Prostate gland (tissue), 2 donors: ENCODE data around the gene PPM1J. TPM values are rescaled to one million over a fixed set of nuclear protein-coding genes. Genes with fewer than 3 reads are reported as not detected.
A peak's percentile ranks its signal among the peaks of the same experiment; 100 is the strongest.

ENCODE experiments used
- DNase-seq: peaks from one replicate; pipeline ENCODE4 v3.0.0-alpha.2; 2019; ENCODE audit warnings: low spot score
- H3K27ac ChIP-seq, 2 donors: fragments of 200-600 bp; sonication (generic); 2 replicates each; pipeline ENCODE4 v1.5.1; 2017 to 2019
- H3K27me3 ChIP-seq: fragments of 200-600 bp; sonication (generic); replicated peaks from 2 replicates; pipeline ENCODE4 v1.5.1; 2019; ENCODE audit not compliant: insufficient read depth
- H3K36me3 ChIP-seq, 2 donors: fragments of 200-600 bp; sonication (generic); 1 replicate in 1 of 2; 2 replicates in 1 of 2; pipeline versions ENCODE4 v1.5.1 to v1.8.1; 2017 to 2019
- H3K4me1 ChIP-seq: fragments of 200-600 bp; sonication (generic); replicated peaks from 2 replicates; pipeline ENCODE4 v1.5.1; 2019
- H3K4me3 ChIP-seq, 2 donors: fragments of 200-600 bp; sonication (generic); 2 replicates each; pipeline ENCODE4 v1.5.1; 2017 to 2019
- H3K9me3 ChIP-seq: fragments of 200-600 bp; sonication (generic); 2 replicates; pipeline ENCODE4 v1.5.1; 2017
- CTCF ChIP-seq, 4 experiments: fragments of 200-600 bp in 2 of 4; fragments of 450-650 bp in 2 of 4; sonication (generic) in 2 of 4; IDR thresholded peaks; 1 replicate in 3 of 4; 2 replicates in 1 of 4; pipeline ENCODE4 v1.5.1; 2016 to 2019; ENCODE audit warnings: antibody characterized with exemption in 4 of 4, mild to moderate bottlenecking in 2 of 4, moderate library complexity in 2 of 4
- POLR2A ChIP-seq: fragments of 450-650 bp; IDR thresholded peaks from one replicate; pipeline ENCODE4 v1.6.1; 2016; ENCODE audit warnings: antibody characterized with exemption, mild to moderate bottlenecking
- POLR2AphosphoS5 ChIP-seq: sonication (generic); formaldehyde crosslinking; IDR thresholded peaks from one replicate; pipeline ENCODE4 v1.6.1; 2017; ENCODE audit warnings: antibody characterized with exemption
- WGBS: methylation state at CpG from one replicate; pipeline ENCODE4 v1.1.5; 2018; 5-methylcytosine and 5-hydroxymethylcytosine counted together
- intact Hi-C: fragments of 100-400 bp; cut with DNase I; formaldehyde crosslinking; loops from one replicate; pipeline ENCODE4 v1.14.2; 2022
- total RNA-seq, 2 donors: library from RNA; depleted of rRNA; stranded (reverse); fragments of >200 nt; gene quantifications; one replicate each; pipeline ENCODE4 v1.1.0, GENCODE V29; 2016

PPM1J gene
- total RNA-seq, 2 donors from 2014 or later: 2.0 to 16.8 TPM

- 31% methylated on average over 7 of the region's 7 CpGs for WGBS
- DNase-seq: no peak
- peak overlapping the region; percentile 94 for H3K27ac ChIP-seq
- TF ChIP-seq POLR2AphosphoS5: no peak
- no peak for TF ChIP-seq POLR2A
- TF ChIP-seq CTCF (IDR thresholded peaks at IDR 0.05): no peak
- peak overlapping the region; percentile 66 to 75 for H3K4me3 ChIP-seq
- no peaks in the 10 kb centered on the region for H3K9me3 ChIP-seq
- no peaks in the 10 kb centered on the region for H3K36me3 ChIP-seq
- no peaks in the 10 kb centered on the region for H3K27me3 ChIP-seq
- intact Hi-C loops: loop anchor here (2.0 to 10.0 kb wide), 3 partner anchors 23 to 171 kb away; partner anchors contain the start of genes CAPZA1, ST7L and WNT2B
- no peaks in the 10 kb centered on the region for H3K4me1 ChIP-seq
Measured at GRCh38 chr1:112675728-112676381, 39.3 kb downstream of the PPM1J start.

GRCh38 chr1:112674986-112675727 is 40.0 kb downstream of the PPM1J start:
- Histone ChIP-seq H3K36me3 (no peaks in the 10 kb centered on the region), H3K4me3 (peak overlapping the region; percentile 66 to 75), H3K9me3 (no peaks in the 10 kb centered on the region), H3K27me3 (no peaks in the 10 kb centered on the region), H3K27ac (peak overlapping the region; percentile 94), H3K4me1 (no peaks in the 10 kb centered on the region)
- WGBS: under 1% methylated on average over 24 of the region's 68 CpGs
- peak; percentile 38 for DNase-seq
- intact Hi-C loops: loop anchor here (2.0 to 10.0 kb wide), 3 partner anchors 24 to 170 kb away; partner anchors contain the start of genes CAPZA1, ST7L and WNT2B
- no peak for TF ChIP-seq POLR2AphosphoS5
- peak in 1 of 4 experiments; percentile 27 for TF ChIP-seq CTCF (IDR thresholded peaks at IDR 0.05)
- TF ChIP-seq POLR2A: no peak

GRCh38 chr1:112674440-112674985 is 40.6 kb downstream of the PPM1J start, which contains the start of gene MOV10:
Gene MOV10 (plus strand): TSS chr1:112674659. CDS start chr1:112674913, 254 bp downstream.
- peak within 1 kb of the TSS; percentile 94 for H3K27ac ChIP-seq
- DNase-seq: peak; percentile 58
- peak within 1 kb of the TSS; percentile 66 to 75 for H3K4me3 ChIP-seq
- H3K36me3 ChIP-seq: peaks cover 0 to 1% of the 10 kb centered on the region in 2 donors
- H3K4me1 ChIP-seq: no peaks in the 10 kb centered on the region
- whole genome bisulfite sequencing: under 1% methylated on average over 27 of the region's 30 CpGs
- TF ChIP-seq POLR2A (no peak), POLR2AphosphoS5 (no peak), CTCF (IDR thresholded peaks at IDR 0.05) (no peak)
- no peaks in the 10 kb centered on the region for H3K9me3 ChIP-seq
- intact Hi-C loops: loop anchor here (2.0 to 10.0 kb wide), 3 partner anchors 24 to 170 kb away; partner anchors contain the start of genes CAPZA1, ST7L and WNT2B
- no peaks in the 10 kb centered on the region for H3K27me3 ChIP-seq

GRCh38 chr1:112673592-112674439 is 41.3 kb downstream of the PPM1J start:
- intact Hi-C loops: loop anchor here (2.0 to 10.0 kb wide), 3 partner anchors 25 to 169 kb away; partner anchors contain the start of genes CAPZA1, ST7L and WNT2B
- no peaks in the 10 kb centered on the region for H3K4me1 ChIP-seq
- no peaks in the 10 kb centered on the region for H3K9me3 ChIP-seq
- H3K27ac ChIP-seq: peak overlapping the region; percentile 94
- WGBS: 4% methylated on average over 18 of the region's 18 CpGs
- TF ChIP-seq POLR2AphosphoS5: peak; percentile 29
- peak in 2 of 4 experiments; percentile 52 to 66 for TF ChIP-seq CTCF (IDR thresholded peaks at IDR 0.05)
- no peak for TF ChIP-seq POLR2A
- peak; percentile 25 for DNase-seq
- H3K4me3 ChIP-seq: peak overlapping the region; percentile 66 to 75
- peaks cover 0 to 8% of the 10 kb centered on the region in 2 donors for H3K36me3 ChIP-seq
- H3K27me3 ChIP-seq: no peaks in the 10 kb centered on the region
